K562 (cell line): ENCODE results near the gene LRP1. TPM values are rescaled to one million over a fixed set of nuclear protein-coding genes. Genes with fewer than 3 reads are reported as not detected.
A peak's percentile ranks its signal among the peaks of the same experiment; 100 is the strongest.

ENCODE experiments used
- ARHGAP35 ChIP-seq: fragments of 450-650 bp; IDR thresholded peaks from 2 replicates; pipeline ENCODE4 v1.6.1; 2018; ENCODE audit not compliant: partially characterized antibody
- ATF6 ChIP-seq: sonication (generic); formaldehyde crosslinking; IDR thresholded peaks from 2 replicates; pipeline ENCODE4 v1.4.0; 2020; ENCODE audit warnings: mild to moderate bottlenecking, missing genetic modification reagents
- ATF7 ChIP-seq: fragments of 450-650 bp; IDR thresholded peaks from 2 replicates; pipeline ENCODE4 v1.7.1; 2014; ENCODE audit warnings: mild to moderate bottlenecking, moderate library complexity
- CHD1 ChIP-seq: fragments of 200-600 bp; sonication (generic); IDR thresholded peaks from one replicate; pipeline ENCODE4 v1.6.1; 2012; ENCODE audit warnings: mild to moderate bottlenecking, moderate library complexity, low read length, inconsistent platforms
- E2F1 ChIP-seq: sonication (generic); formaldehyde crosslinking; IDR thresholded peaks from 2 replicates; pipeline ENCODE4 v1.8.1; 2023; ENCODE audit warnings: mild to moderate bottlenecking, missing genetic modification reagents, moderate library complexity
- E2F6 ChIP-seq, 2 experiments: IDR thresholded peaks; 2 replicates each; pipeline ENCODE4 v1.6.1; 2011; ENCODE audit warnings: borderline replicate concordance in 1 of 2, control low read depth in 1 of 2, low read depth in 1 of 2, low read length in 1 of 2, mild to moderate bottlenecking in 1 of 2, mixed read lengths in 1 of 2, moderate library complexity in 1 of 2; ENCODE audit not compliant: insufficient read depth in 1 of 2, insufficient read length in 1 of 2, poor library complexity in 1 of 2, severe bottlenecking in 1 of 2; ENCODE audit errors: extremely low read depth in 1 of 2
- HDAC1 ChIP-seq, 2 experiments: fragments of 450-650 bp; IDR thresholded peaks; 2 replicates each; pipeline ENCODE4 v1.6.1; 2016 to 2017; ENCODE audit warnings: inconsistent platforms in 1 of 2, mild to moderate bottlenecking in 1 of 2, moderate library complexity in 1 of 2
- HMGN3 ChIP-seq: IDR thresholded peaks from 2 replicates; pipeline ENCODE4 v1.6.1; 2011; ENCODE audit warnings: borderline replicate concordance, low read depth, mild to moderate bottlenecking, mixed read lengths, low read length; ENCODE audit not compliant: insufficient read length; ENCODE audit errors: extremely low read depth
- KAT7 ChIP-seq: sonication (generic); formaldehyde crosslinking; IDR thresholded peaks from 2 replicates; pipeline ENCODE4 v1.8.0; 2022; ENCODE audit warnings: missing genetic modification reagents, mild to moderate bottlenecking, borderline replicate concordance
- KDM2B ChIP-seq: fragments of 250-450 bp; sonication (Bioruptor Pico); IDR thresholded peaks from 2 replicates; pipeline ENCODE4 v1.8.0; 2021; ENCODE audit warnings: mild to moderate bottlenecking, moderate library complexity
- MYC ChIP-seq, 2 experiments: fragments of 250-450 bp in 1 of 2; sonication (Bioruptor Pico) in 1 of 2; IDR thresholded peaks; 2 replicates each; pipeline versions ENCODE4 v1.5.1 to v1.6.1; 2012 to 2021; ENCODE audit warnings: low read depth in 2 of 2, borderline replicate concordance in 1 of 2, improper control_type of control experiment in 1 of 2, low read length in 1 of 2, mild to moderate bottlenecking in 1 of 2, moderate library complexity in 1 of 2
- TCFL5 ChIP-seq: fragments of 250-450 bp; sonication (Bioruptor Pico); conservative IDR thresholded peaks from 2 replicates; pipeline ENCODE4 v1.6.1; 2021; ENCODE audit warnings: mild to moderate bottlenecking, moderate library complexity, matching md5 sums
- ZBTB1 ChIP-seq: sonication (generic); formaldehyde crosslinking; IDR thresholded peaks from 2 replicates; pipeline ENCODE4 v1.8.1; 2023; ENCODE audit warnings: missing genetic modification reagents, low read depth, mild to moderate bottlenecking, borderline replicate concordance
- ZFPM2 ChIP-seq: fragments of 250-450 bp; sonication (Bioruptor Pico); IDR thresholded peaks from 2 replicates; pipeline ENCODE4 v1.5.1; 2022; ENCODE audit warnings: mild to moderate bottlenecking
- ZNF175 ChIP-seq: fragments of 200-800 bp; sonication (Bioruptor generic); IDR thresholded peaks from 2 replicates; pipeline ENCODE4 v1.6.1; 2016; ENCODE audit warnings: low read depth, mild to moderate bottlenecking, missing genetic modification characterization, missing compliant biosample characterization
- ZNF280B ChIP-seq: fragments of 250-450 bp; sonication (Bioruptor Pico); IDR thresholded peaks from 2 replicates; pipeline ENCODE4 v1.5.1; 2021; ENCODE audit warnings: mild to moderate bottlenecking
- ZNF512 ChIP-seq: IDR thresholded peaks from 2 replicates; pipeline ENCODE4 v1.6.1; 2016; ENCODE audit warnings: missing genetic modification characterization, missing compliant biosample characterization
- ZNF57 ChIP-seq: fragments of 450-650 bp; formaldehyde crosslinking; IDR thresholded peaks from 2 replicates; pipeline ENCODE4 v1.4.0; 2020; ENCODE audit warnings: mild to moderate bottlenecking, moderate library complexity
- polyA plus RNA-seq, 8 experiments: library from polyadenylated mRNA; depleted of rRNA in 4 of 8; stranded (reverse) in 5 of 8; unstranded in 3 of 8; fragments of >200 nt; fragmentation: Nextera tagmentation in 2 of 8; fragmentation: Illumina TruSeq in 1 of 8; extraction: Ambion mirVana in 2 of 8; extraction: Trizol in 1 of 8; gene quantifications; 2 replicates each; pipeline versions ENCODE4 v1.2.1 to v1.2.3, GENCODE V29; 2011 to 2014; ENCODE audit warnings: inconsistent platforms in 1 of 8, missing spikeins in 1 of 8
- total RNA-seq, 7 experiments: library from RNA; depleted of rRNA in 6 of 7; stranded (reverse); fragments of >200 nt in 6 of 7; fragmentation: Illumina TruSeq in 2 of 7; extraction: Trizol in 2 of 7; gene quantifications; 2 replicates each; pipeline versions ENCODE4 v1.2.1 to v1.2.3, GENCODE V29; 2011 to 2021; ENCODE audit warnings: low replicate concordance in 1 of 7

The LRP1 gene
- total and polyA plus RNA-seq, 9 of the 15 experiments (the other 6 are each of a cell fraction or from before 2014, with no cell fraction given): 0.04 to 0.64 (median 0.19) TPM; not detected in 2

- peak; percentile 84 for TF ChIP-seq MYC (IDR thresholded peaks at IDR 0.05; ENCODE audit: low read depth, low read length)
- peak; percentile 93; the same call in 1 of the 2 replicates for TF ChIP-seq MYC (CRISPR knock-in tag; IDR thresholded peaks at IDR 0.05; ENCODE audit: borderline replicate concordance, low read depth)
- TF ChIP-seq KAT7: no peak; the same call in 1 of the 2 replicates
- TF ChIP-seq ZNF175 (CRISPR knock-in tag): peak; percentile 87
- TF ChIP-seq HDAC1 (IDR thresholded peaks at IDR 0.05): no peak; a peak in 1 of 4 replicates
- peak; percentile 38 to 58 for TF ChIP-seq E2F6 (IDR thresholded peaks at IDR 0.05; ENCODE audit: borderline replicate concordance in 1 of 2, extremely low read depth in 1 of 2, insufficient read depth in 1 of 2, insufficient read length in 1 of 2, low read depth in 1 of 2, low read length in 1 of 2, poor library complexity in 1 of 2, severe bottlenecking in 1 of 2)
- peak; percentile 85 for TF ChIP-seq ATF7
- TF ChIP-seq HMGN3: peak; percentile 27
- no peak for TF ChIP-seq ARHGAP35
- TF ChIP-seq KDM2B (CRISPR knock-in tag): no peak
- TF ChIP-seq E2F1: 0 out of 2 replicates have a peak, but pooled peaks have one; percentile 50
- TF ChIP-seq ZNF57: no peak
- no peak for TF ChIP-seq ZBTB1
- TF ChIP-seq CHD1: no peak
- no peak for TF ChIP-seq ATF6 (CRISPR knock-in tag)
- no peak for TF ChIP-seq ZNF512 (tag)
- TF ChIP-seq ZNF280B (CRISPR knock-in tag): no peak
- no peak for TF ChIP-seq TCFL5 (CRISPR knock-in tag)
- 0 out of 2 replicates have a peak, but pooled peaks have one; percentile 65 for TF ChIP-seq ZFPM2 (CRISPR knock-in tag)
Measured at GRCh38 chr12:57229634-57230380, 101.5 kb downstream of the LRP1 start, which contains the start of gene SHMT2 (continued).
